HG03432 (cell line): ENCODE measurements around the gene UMPS.

Experiments used
- ATAC-seq: cut with Tn5 transposase; IDR thresholded peaks from one replicate; pipeline ENCODE4 v1.9.1; 2021; ENCODE audit warnings: mild to moderate bottlenecking, moderate library complexity; ENCODE audit not compliant: unreplicated experiment

Gene UMPS

GRCh38 chr3:124730129-124730940 is at the start of gene UMPS:
Gene UMPS (plus strand): TSS chr3:124730452. CDS start chr3:124730472, 20 bp downstream.
- peak; percentile 95 for ATAC-seq

- no peak for ATAC-seq
These were observed 49.7 kb upstream of the UMPS start for GRCh38 chr3:124680521-124680920.

- no peak for ATAC-seq
These were observed 48.0 kb upstream of the UMPS start for GRCh38 chr3:124682263-124682662.

- no peak for ATAC-seq
These were observed 45.8 kb upstream of the UMPS start for GRCh38 chr3:124684459-124684858.

- ATAC-seq: no peak
These were observed 45.2 kb upstream of the UMPS start for GRCh38 chr3:124685067-124685466.

GRCh38 chr3:124685481-124685880 is 44.8 kb upstream of the UMPS start:
- ATAC-seq: no peak

- no peak for ATAC-seq
These were observed 44.1 kb upstream of the UMPS start for GRCh38 chr3:124686028-124686670.

GRCh38 chr3:124688581-124689454 is 41.4 kb upstream of the UMPS start:
- peak; percentile 69 for ATAC-seq

GRCh38 chr3:124691599-124691998 is 38.7 kb upstream of the UMPS start:
- ATAC-seq: no peak

GRCh38 chr3:124694486-124694885 is 35.8 kb upstream of the UMPS start:
- ATAC-seq: no peak

- no peak for ATAC-seq
These were observed 34.9 kb upstream of the UMPS start for GRCh38 chr3:124695369-124695768.

- ATAC-seq: no peak
These were observed 34.2 kb upstream of the UMPS start for GRCh38 chr3:124696006-124696405.

GRCh38 chr3:124697302-124697701 is 33.0 kb upstream of the UMPS start:
- ATAC-seq: no peak

- ATAC-seq: no peak
These were observed 32.1 kb upstream of the UMPS start for GRCh38 chr3:124698030-124698770.

GRCh38 chr3:124699051-124699450 is 31.2 kb upstream of the UMPS start:
- no peak for ATAC-seq

- no peak for ATAC-seq
These were observed 30.4 kb upstream of the UMPS start for GRCh38 chr3:124699686-124700396.

- ATAC-seq: no peak
These were observed 29.2 kb upstream of the UMPS start for GRCh38 chr3:124700880-124701684.

- ATAC-seq: no peak
These were observed 28.6 kb upstream of the UMPS start for GRCh38 chr3:124701687-124702086.

GRCh38 chr3:124702950-124703349 is 27.3 kb upstream of the UMPS start:
- no peak for ATAC-seq
